GM23338 (cell line): ENCODE data around the gene SOX1. TPM values are rescaled to one million over a fixed set of nuclear protein-coding genes. Genes with fewer than 3 reads are reported as not detected.

Experiments used
- ATAC-seq: fragments of 200-7000 bp; cut with Tn5 transposase; 3 replicates; pipeline ENCODE4 v1.9.1; 2020
- DNase-seq: peaks from one replicate; pipeline ENCODE4 v3.0.0-alpha.2; 2015; ENCODE audit warnings: low spot score
- H2AFZ ChIP-seq: fragments of 200-600 bp; sonication (generic); 2 replicates; pipeline ENCODE4 v1.8.0; 2016; ENCODE audit warnings: antibody characterized with exemption, mild to moderate bottlenecking, moderate library complexity
- H3F3A ChIP-seq: fragments of 200-600 bp; sonication (generic); replicated peaks from 2 replicates; pipeline ENCODE4 v1.8.0; 2017; ENCODE audit warnings: antibody characterized with exemption, mixed run types, low read depth
- H3K27ac ChIP-seq: fragments of 200-600 bp; sonication (generic); 2 replicates; pipeline ENCODE4 v1.6.1; 2016; ENCODE audit warnings: low read depth
- H3K27me3 ChIP-seq: fragments of 200-600 bp; sonication (generic); 2 replicates; pipeline ENCODE4 v1.8.0; 2016; ENCODE audit warnings: mild to moderate bottlenecking, mixed run types, moderate library complexity; ENCODE audit not compliant: insufficient read depth
- H3K36me3 ChIP-seq: fragments of 200-600 bp; sonication (generic); 2 replicates; pipeline ENCODE4 v1.8.0; 2016; ENCODE audit warnings: mild to moderate bottlenecking; ENCODE audit not compliant: insufficient read depth
- H3K4me1 ChIP-seq: fragments of 200-600 bp; sonication (generic); 2 replicates; pipeline ENCODE4 v1.8.0; 2016; ENCODE audit warnings: mild to moderate bottlenecking, moderate library complexity; ENCODE audit not compliant: insufficient read depth
- H3K4me2 ChIP-seq: fragments of 200-600 bp; sonication (generic); 2 replicates; pipeline ENCODE4 v1.7.1; 2017; ENCODE audit warnings: mixed run types
- H3K4me3 ChIP-seq: fragments of 200-600 bp; sonication (generic); 2 replicates; pipeline ENCODE4 v1.6.1; 2016; ENCODE audit warnings: mixed run types
- H3K79me2 ChIP-seq: fragments of 200-600 bp; sonication (generic); replicated peaks from 2 replicates; pipeline ENCODE4 v1.8.0; 2017; ENCODE audit warnings: mild to moderate bottlenecking; ENCODE audit not compliant: insufficient read depth
- H3K9me2 ChIP-seq: fragments of 200-600 bp; sonication (generic); 2 replicates; pipeline ENCODE4 v1.8.0; 2017; ENCODE audit not compliant: insufficient read depth
- H4K20me1 ChIP-seq: fragments of 200-600 bp; sonication (generic); replicated peaks from 2 replicates; pipeline ENCODE4 v1.8.0; 2017; ENCODE audit warnings: mild to moderate bottlenecking; ENCODE audit not compliant: insufficient read depth
- H3K27ac Mint-ChIP-seq: 2 replicates; pipeline ENCODE4 v1.8.0; 2020; ENCODE audit warnings: inconsistent platforms, mild to moderate bottlenecking, moderate library complexity, mixed read lengths
- H3K27me3 Mint-ChIP-seq: 3 replicates; pipeline ENCODE4 v1.8.0; 2022; ENCODE audit warnings: low read depth, mild to moderate bottlenecking, moderate library complexity, mixed read lengths, inconsistent platforms; ENCODE audit not compliant: insufficient read depth, poor library complexity
- H3K36me3 Mint-ChIP-seq: 3 replicates; pipeline ENCODE4 v1.8.0; 2021; ENCODE audit warnings: low read depth, mild to moderate bottlenecking, inconsistent platforms, moderate library complexity, mixed read lengths
- H3K4me1 Mint-ChIP-seq: 3 replicates; pipeline ENCODE4 v1.8.0; 2020; ENCODE audit warnings: mild to moderate bottlenecking, inconsistent platforms, mixed read lengths
- H3K4me3 Mint-ChIP-seq: 3 replicates; pipeline ENCODE4 v1.8.0; 2021; ENCODE audit warnings: moderate library complexity, mild to moderate bottlenecking, inconsistent platforms, mixed read lengths
- H3K9me3 Mint-ChIP-seq: 3 replicates; pipeline ENCODE4 v1.8.0; 2020; ENCODE audit warnings: moderate library complexity, mild to moderate bottlenecking, inconsistent platforms, mixed read lengths
- EZH2 ChIP-seq: fragments of 200-600 bp; sonication (generic); IDR thresholded peaks from one replicate; pipeline ENCODE4 v1.8.0; 2017; ENCODE audit warnings: antibody characterized with exemption, mild to moderate bottlenecking, low read depth; ENCODE audit not compliant: unreplicated experiment
- EZH2phosphoT487 ChIP-seq: fragments of 200-600 bp; sonication (generic); IDR thresholded peaks from one replicate; pipeline ENCODE4 v1.8.1; 2018; ENCODE audit warnings: antibody characterized with exemption; ENCODE audit not compliant: unreplicated experiment
- POLR2AphosphoS5 ChIP-seq: IDR thresholded peaks from 2 replicates; pipeline ENCODE4 v1.6.1; 2016; ENCODE audit warnings: antibody characterized with exemption, low read depth
- STAT1 ChIP-seq: IDR thresholded peaks from one replicate; pipeline ENCODE4 v1.6.1; 2016; ENCODE audit warnings: antibody characterized with exemption; ENCODE audit not compliant: unreplicated experiment
- ZNF114 ChIP-seq: fragments of 250-450 bp; sonication (Bioruptor Pico); IDR thresholded peaks from 2 replicates; pipeline ENCODE4 v1.5.0; 2020; ENCODE audit warnings: mild to moderate bottlenecking, moderate library complexity
- ZNF462 ChIP-seq: fragments of 250-450 bp; sonication (Bioruptor Pico); IDR thresholded peaks from 2 replicates; pipeline ENCODE4 v1.5.0; 2020; ENCODE audit warnings: mild to moderate bottlenecking, moderate library complexity
- polyA plus RNA-seq: library from polyadenylated mRNA; unstranded; fragments of >200 nt; fragmentation: Nextera tagmentation; extraction: Ambion mirVana; gene quantifications from 2 replicates; pipeline ENCODE4 v1.2.1, GENCODE V29; 2016
- total RNA-seq: library from RNA; depleted of rRNA; stranded (reverse); fragments of >200 nt; shearing (Covaris generic); gene quantifications from 2 replicates; pipeline ENCODE4 v1.2.3, GENCODE V29; 2014
- TF ChIP-seq, protein P1 (sequence below): IDR thresholded peaks from one replicate; pipeline ENCODE4 v1.6.1; 2018; ENCODE audit warnings: antibody characterized with exemption; ENCODE audit not compliant: unreplicated experiment

The SOX1 gene
- total and polyA plus RNA-seq, 2 experiments from 2014 or later = 0.10 to 0.17 TPM

DNA sequence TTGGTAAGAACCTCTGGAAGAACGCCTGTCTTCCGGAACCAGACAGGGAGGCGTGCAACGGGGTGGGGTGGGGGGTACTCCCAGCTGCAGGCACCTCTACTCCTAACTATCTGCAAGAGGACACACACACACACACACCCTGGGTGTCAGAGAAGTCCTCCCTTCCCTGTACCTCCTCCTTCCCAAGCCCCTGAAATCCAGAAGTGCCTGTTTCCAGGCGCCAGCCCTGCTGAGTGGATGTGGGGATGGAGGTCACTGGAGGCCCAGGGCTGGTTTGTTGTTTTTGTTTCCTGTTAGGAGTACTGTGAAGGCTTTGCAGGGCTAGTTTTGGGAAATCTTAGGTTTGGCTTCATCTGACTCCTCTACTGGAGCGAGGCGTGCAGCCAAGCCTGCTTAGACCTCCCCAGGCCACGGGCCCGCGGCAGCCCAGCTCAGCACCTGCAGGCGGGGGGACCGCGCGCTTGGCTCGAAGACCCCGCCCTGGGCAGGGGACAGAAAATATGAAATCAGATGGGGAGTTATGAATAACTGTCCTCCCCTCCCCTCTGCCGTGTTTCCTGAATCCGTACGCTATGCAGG is 36.4 kb downstream of the SOX1 start:
- TF ChIP-seq EZH2phosphoT487 (no peak), EZH2 (peak; percentile 20)
- DNase-seq (peak; percentile 22), ATAC-seq (peak; percentile 3; the same call in 2 of the 3 replicates)
- H3K4me2 ChIP-seq = peak overlapping the region; percentile 90
- Mint-ChIP-seq H3K4me3 (peak overlapping the region; percentile 26; the same call in 1 of the 3 replicates), H3K27me3 (peaks cover 72% of the 10 kb centered on the region), H3K27ac (no peak overlapping the region), H3K36me3 (no peaks in the 10 kb centered on the region), H3K9me3 (no peaks in the 10 kb centered on the region), H3K4me1 (peaks cover 44% of the 10 kb centered on the region)
- no peaks in the 10 kb centered on the region for H4K20me1 ChIP-seq
- H3K79me2 ChIP-seq = no peaks in the 10 kb centered on the region
- no peaks in the 10 kb centered on the region for H3K9me2 ChIP-seq
- H3F3A ChIP-seq = peaks cover 10% of the 10 kb centered on the region; the same call in 1 of the 2 replicates
- H3K27me3 ChIP-seq = peaks cover 77% of the 10 kb centered on the region
- H3K36me3 ChIP-seq = no peaks in the 10 kb centered on the region
- no peak overlapping the region for H3K27ac ChIP-seq
- peak overlapping the region; percentile 62 for H3K4me3 ChIP-seq
- no peak overlapping the region for H2AFZ ChIP-seq
- peaks cover 46% of the 10 kb centered on the region for H3K4me1 ChIP-seq

GRCh38 chr13:112103961-112104880 is 37.3 kb downstream of the SOX1 start:
- DNase-seq = peak; percentile 86
- H3K4me1 Mint-ChIP-seq = peaks cover 44% of the 10 kb centered on the region
- H3K27me3 Mint-ChIP-seq = peaks cover 79% of the 10 kb centered on the region
- TF ChIP-seq POLR2AphosphoS5 = no peak
- no peak for TF ChIP-seq STAT1
- TF ChIP-seq, protein P1, sequence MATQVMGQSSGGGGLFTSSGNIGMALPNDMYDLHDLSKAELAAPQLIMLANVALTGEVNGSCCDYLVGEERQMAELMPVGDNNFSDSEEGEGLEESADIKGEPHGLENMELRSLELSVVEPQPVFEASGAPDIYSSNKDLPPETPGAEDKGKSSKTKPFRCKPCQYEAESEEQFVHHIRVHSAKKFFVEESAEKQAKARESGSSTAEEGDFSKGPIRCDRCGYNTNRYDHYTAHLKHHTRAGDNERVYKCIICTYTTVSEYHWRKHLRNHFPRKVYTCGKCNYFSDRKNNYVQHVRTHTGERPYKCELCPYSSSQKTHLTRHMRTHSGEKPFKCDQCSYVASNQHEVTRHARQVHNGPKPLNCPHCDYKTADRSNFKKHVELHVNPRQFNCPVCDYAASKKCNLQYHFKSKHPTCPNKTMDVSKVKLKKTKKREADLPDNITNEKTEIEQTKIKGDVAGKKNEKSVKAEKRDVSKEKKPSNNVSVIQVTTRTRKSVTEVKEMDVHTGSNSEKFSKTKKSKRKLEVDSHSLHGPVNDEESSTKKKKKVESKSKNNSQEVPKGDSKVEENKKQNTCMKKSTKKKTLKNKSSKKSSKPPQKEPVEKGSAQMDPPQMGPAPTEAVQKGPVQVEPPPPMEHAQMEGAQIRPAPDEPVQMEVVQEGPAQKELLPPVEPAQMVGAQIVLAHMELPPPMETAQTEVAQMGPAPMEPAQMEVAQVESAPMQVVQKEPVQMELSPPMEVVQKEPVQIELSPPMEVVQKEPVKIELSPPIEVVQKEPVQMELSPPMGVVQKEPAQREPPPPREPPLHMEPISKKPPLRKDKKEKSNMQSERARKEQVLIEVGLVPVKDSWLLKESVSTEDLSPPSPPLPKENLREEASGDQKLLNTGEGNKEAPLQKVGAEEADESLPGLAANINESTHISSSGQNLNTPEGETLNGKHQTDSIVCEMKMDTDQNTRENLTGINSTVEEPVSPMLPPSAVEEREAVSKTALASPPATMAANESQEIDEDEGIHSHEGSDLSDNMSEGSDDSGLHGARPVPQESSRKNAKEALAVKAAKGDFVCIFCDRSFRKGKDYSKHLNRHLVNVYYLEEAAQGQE = no peak
- TF ChIP-seq ZNF114 (CRISPR knock-in tag) = no peak
- peak; percentile 85 for TF ChIP-seq EZH2
- TF ChIP-seq ZNF462 = no peak

More at GRCh38 chr13:112103961-112104880, 37.3 kb downstream of the SOX1 start:
- Histone ChIP-seq H3K9me2 (no peaks in the 10 kb centered on the region), H4K20me1 (no peaks in the 10 kb centered on the region), H3F3A (peaks cover 10% of the 10 kb centered on the region; the same call in 1 of the 2 replicates), H2AFZ (peak overlapping the region; percentile 91), H3K27me3 (peaks cover 86% of the 10 kb centered on the region), H3K4me1 (peaks cover 46% of the 10 kb centered on the region), H3K4me2 (peak overlapping the region; percentile 90), H3K4me3 (peak overlapping the region; percentile 62), H3K36me3 (no peaks in the 10 kb centered on the region), H3K27ac (no peak overlapping the region), H3K79me2 (no peaks in the 10 kb centered on the region)
- Mint-ChIP-seq H3K4me3 (peak overlapping the region; percentile 69), H3K36me3 (no peaks in the 10 kb centered on the region), H3K9me3 (no peaks in the 10 kb centered on the region), H3K27ac (no peak overlapping the region)
- peak; percentile 43 for ATAC-seq
